ENCODE data around the gene INAFM2. TPM values are rescaled to one million over a fixed set of nuclear protein-coding genes. Genes with fewer than 3 reads are reported as not detected.

Gene INAFM2
- total RNA-seq, 1 experiment from 2014 or later: 8.8 TPM

- Histone ChIP-seq H3K27me3 (ENCODE audit: insufficient read depth, low read length) (no peaks in the 10 kb centered on the region), H3K4me1 (ENCODE audit: control insufficient read depth in 1 of 2, insufficient read depth in 2 of 2, low read length in 2 of 2) (peaks cover 0 to 3% of the 10 kb centered on the region in 2 experiments; a peak in 1 of 4 replicates), H3K9me3 (ENCODE audit: control insufficient read depth in 1 of 2, insufficient read depth in 1 of 2, low read depth in 1 of 2, low read length in 2 of 2) (no peaks in the 10 kb centered on the region), H3K4me2 (ENCODE audit: low read length) (no peak overlapping the region), H3K36me3 (ENCODE audit: control insufficient read depth in 1 of 2, insufficient read depth in 2 of 2, low read length in 2 of 2) (no peaks in the 10 kb centered on the region; a peak in 1 of 4 replicates), H2AFZ (ENCODE audit: low read depth, low read length, poor library complexity, severe bottlenecking) (no peak overlapping the region), H3K4me3 (replicated peaks in 1 of 2; ENCODE audit: low read depth in 1 of 2, low read length in 2 of 2) (no peak overlapping the region), H3K9me2 (ENCODE audit: insufficient read depth) (no peaks in the 10 kb centered on the region), H4K20me1 (ENCODE audit: insufficient read depth) (no peaks in the 10 kb centered on the region), H3K79me2 (ENCODE audit: insufficient read depth, low read length) (no peaks in the 10 kb centered on the region), H3K9ac (ENCODE audit: low read length) (no peak overlapping the region), H3K27ac (ENCODE audit: low read depth, low read length) (no peak overlapping the region)
- intact Hi-C loops (cut with micrococcal nuclease): loop anchor here (10.0 kb wide), 1 partner anchor 492 kb away; the partner anchor contains the start of gene FSIP1
- no peak for ATAC-seq
- CTCF ChIA-PET: interaction anchor here (5.6 to 6.6 kb wide), 2 partner anchors 59 to 62 kb away, joined by 44 to 194 read pairs; partner anchors contain the start of gene CCDC9B
- no peak for DNase-seq (ENCODE audit: low read depth, low spot score)
- RAD21 ChIA-PET (ENCODE audit: low non-redundant PET in 1 of 2, low total read pairs in 2 of 2, uncharacterized antibody in 2 of 2, unreplicated experiment in 2 of 2): no interaction called here
- POLR2A ChIA-PET: no interaction called here
- BruUV-seq (replicated peaks): no TSS peak
- TF ChIP-seq ELF1 (IDR thresholded peaks at IDR 0.05; ENCODE audit: borderline replicate concordance, low read depth): no peak
- no peak for TF ChIP-seq ZFX (IDR thresholded peaks at IDR 0.05)
- TF ChIP-seq JUND (IDR thresholded peaks at IDR 0.05): no peak
- no peak for TF ChIP-seq RAD21 (IDR thresholded peaks at IDR 0.05; ENCODE audit: low read depth)
- no peak for TF ChIP-seq POLR2AphosphoS5 (IDR thresholded peaks at IDR 0.05; ENCODE audit: low read depth, low read length)
- TF ChIP-seq SRF (IDR thresholded peaks at IDR 0.05; ENCODE audit: low read depth): no peak
- TF ChIP-seq EZH2phosphoT487 (IDR thresholded peaks at IDR 0.05; ENCODE audit: borderline replicate concordance): no peak
- no peak for TF ChIP-seq CTCF (IDR thresholded peaks at IDR 0.05 in 2 of 3, conservative IDR thresholded peaks at IDR 0.05 in 1 of 3; ENCODE audit: borderline replicate concordance in 1 of 3, insufficient read depth in 1 of 3, low read depth in 2 of 3, low read length in 2 of 3)
- TF ChIP-seq TCF7L2 (IDR thresholded peaks at IDR 0.05; ENCODE audit: borderline replicate concordance, extremely low read depth, insufficient read depth, insufficient read length): no peak
- TF ChIP-seq REST (IDR thresholded peaks at IDR 0.05; ENCODE audit: low read depth): no peak
- no peak for TF ChIP-seq YY1 (IDR thresholded peaks at IDR 0.05; ENCODE audit: extremely low read depth, insufficient replicate concordance, low read depth, low read length)
- TF ChIP-seq ATF3 (IDR thresholded peaks at IDR 0.05): no peak
- no peak for TF ChIP-seq ZBTB33 (IDR thresholded peaks at IDR 0.05; ENCODE audit: extremely low read depth, insufficient replicate concordance, low read length)
Observed at GRCh38 chr15:40276927-40277326, 46.6 kb upstream of the INAFM2 start.

Measured in HCT116 (cell line).